ENCODE measurements around the gene HOXA6.

HOXA6 gene

DNA sequence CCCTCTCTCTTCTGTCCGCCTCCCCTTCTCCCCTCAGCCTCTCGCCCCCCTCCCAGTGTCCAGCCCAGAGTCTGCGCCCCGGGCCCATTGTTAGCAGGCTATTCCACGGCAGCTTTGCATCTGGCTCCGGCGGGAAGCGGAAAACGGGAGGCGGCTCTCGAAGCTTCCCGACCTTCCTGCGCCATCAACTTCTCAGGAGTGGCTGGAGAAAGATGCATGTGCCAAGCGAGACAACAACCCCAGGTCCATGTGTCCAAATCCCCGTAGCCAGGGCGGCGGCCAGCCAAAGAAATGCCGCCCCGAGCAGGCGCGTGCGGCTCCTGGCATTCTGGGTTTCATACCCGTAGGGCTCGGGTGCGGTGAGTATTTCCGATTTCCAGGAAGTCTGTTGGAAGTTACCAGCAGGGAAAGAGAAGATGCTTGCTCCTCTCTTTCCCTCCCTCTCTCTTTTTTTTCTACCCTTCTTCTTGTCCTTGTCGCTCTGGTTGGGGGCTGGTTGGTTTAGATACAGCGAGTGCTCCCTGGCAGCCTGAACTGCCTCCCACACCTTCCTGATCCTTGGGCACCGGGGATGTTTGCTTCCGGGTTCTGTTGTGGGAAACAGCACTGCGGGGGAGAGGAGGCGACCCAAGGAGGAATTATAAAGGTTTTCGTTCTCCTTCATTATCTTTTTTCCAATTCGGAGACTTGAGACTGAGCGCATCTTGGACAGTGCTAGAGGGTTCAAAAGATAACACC is 43.9 kb downstream of the HOXA6 start:
- Histone ChIP-seq H3K27ac (no peak overlapping the region), H3K27me3 (peaks cover 81% of the 10 kb centered on the region), H3K36me3 (peaks cover 26% of the 10 kb centered on the region), H3K4me1 (ENCODE audit: control insufficient read depth in 1 of 2, insufficient read depth in 1 of 2, low read depth in 1 of 2, low read length in 1 of 2) (peaks cover 2 to 21% of the 10 kb centered on the region in 2 experiments), H3K9me3 (no peaks in the 10 kb centered on the region), H3K4me3 (ENCODE audit: low read depth in 1 of 2, low read length in 1 of 2) (no peak overlapping the region)
- TF ChIP-seq, protein P1, sequence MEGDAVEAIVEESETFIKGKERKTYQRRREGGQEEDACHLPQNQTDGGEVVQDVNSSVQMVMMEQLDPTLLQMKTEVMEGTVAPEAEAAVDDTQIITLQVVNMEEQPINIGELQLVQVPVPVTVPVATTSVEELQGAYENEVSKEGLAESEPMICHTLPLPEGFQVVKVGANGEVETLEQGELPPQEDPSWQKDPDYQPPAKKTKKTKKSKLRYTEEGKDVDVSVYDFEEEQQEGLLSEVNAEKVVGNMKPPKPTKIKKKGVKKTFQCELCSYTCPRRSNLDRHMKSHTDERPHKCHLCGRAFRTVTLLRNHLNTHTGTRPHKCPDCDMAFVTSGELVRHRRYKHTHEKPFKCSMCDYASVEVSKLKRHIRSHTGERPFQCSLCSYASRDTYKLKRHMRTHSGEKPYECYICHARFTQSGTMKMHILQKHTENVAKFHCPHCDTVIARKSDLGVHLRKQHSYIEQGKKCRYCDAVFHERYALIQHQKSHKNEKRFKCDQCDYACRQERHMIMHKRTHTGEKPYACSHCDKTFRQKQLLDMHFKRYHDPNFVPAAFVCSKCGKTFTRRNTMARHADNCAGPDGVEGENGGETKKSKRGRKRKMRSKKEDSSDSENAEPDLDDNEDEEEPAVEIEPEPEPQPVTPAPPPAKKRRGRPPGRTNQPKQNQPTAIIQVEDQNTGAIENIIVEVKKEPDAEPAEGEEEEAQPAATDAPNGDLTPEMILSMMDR (IDR thresholded peaks at IDR 0.05): no peak

DNA sequence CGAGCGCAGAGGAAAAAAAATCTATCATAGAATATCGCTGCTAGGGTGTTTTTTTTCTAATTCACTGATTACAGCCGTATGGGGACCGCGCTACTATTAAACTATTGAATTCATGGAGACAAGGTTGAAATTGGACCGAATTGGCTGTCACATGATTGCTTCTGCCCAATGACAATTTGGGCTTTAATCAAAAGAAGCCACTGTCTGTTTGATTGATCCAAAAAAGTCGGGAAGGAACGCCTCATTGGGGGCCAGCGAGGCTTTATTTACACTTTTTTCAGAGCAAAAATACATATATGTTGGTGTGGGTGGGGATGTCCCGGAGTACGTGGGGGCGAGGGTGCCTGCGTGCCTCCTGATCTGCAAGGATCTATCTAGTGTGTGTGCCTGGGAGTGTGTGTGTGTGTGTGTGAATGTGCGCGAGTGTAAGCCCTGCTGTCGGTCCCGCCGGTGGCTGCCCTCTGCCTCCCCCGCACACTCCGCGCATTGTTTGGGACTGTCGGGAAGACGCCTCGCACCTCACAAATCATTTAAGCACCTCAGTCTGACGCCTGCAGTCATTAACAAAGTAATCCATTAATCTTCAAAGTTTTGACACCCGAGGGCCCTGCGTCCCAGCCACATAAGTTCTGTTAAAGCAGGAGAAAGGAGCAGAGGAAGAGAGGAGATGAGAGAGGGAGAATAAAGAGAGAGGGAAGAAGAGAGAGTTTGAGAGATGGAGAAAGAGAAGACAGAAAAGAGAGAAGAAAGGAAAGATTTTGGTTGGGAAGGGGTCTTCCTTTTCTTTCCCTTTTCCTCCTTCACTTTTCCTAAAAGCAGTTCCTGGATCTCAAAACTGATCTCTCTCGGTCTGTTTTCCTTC is 44.8 kb downstream of the HOXA6 start, which contains the start of gene HOXA2:
Gene HOXA2, minus strand, starts transcription at position 103 of the 862 bp plus-strand sequence. CDS start 183 bp downstream, outside the sequence.
- Histone ChIP-seq H3K27ac (no peak within 1 kb of the TSS), H3K4me1 (ENCODE audit: control insufficient read depth in 1 of 2, insufficient read depth in 1 of 2, low read depth in 1 of 2, low read length in 1 of 2) (peaks cover 11 to 29% of the 10 kb centered on the region in 2 experiments), H3K4me3 (ENCODE audit: low read depth in 1 of 2, low read length in 1 of 2) (no peak within 1 kb of the TSS), H3K36me3 (peaks cover 34% of the 10 kb centered on the region), H3K27me3 (peaks cover 89% of the 10 kb centered on the region), H3K9me3 (no peaks in the 10 kb centered on the region)
- TF ChIP-seq, protein P1 (IDR thresholded peaks at IDR 0.05): no peak

- TF ChIP-seq, protein P1 (IDR thresholded peaks at IDR 0.05): no peak
- no peak overlapping the region for H3K27ac ChIP-seq
- H3K27me3 ChIP-seq: peaks cover 96% of the 10 kb centered on the region
- peaks cover 18 to 37% of the 10 kb centered on the region in 2 experiments for H3K4me1 ChIP-seq (ENCODE audit: control insufficient read depth in 1 of 2, insufficient read depth in 1 of 2, low read depth in 1 of 2, low read length in 1 of 2)
- no peak overlapping the region for H3K4me3 ChIP-seq (ENCODE audit: low read depth in 1 of 2, low read length in 1 of 2)
- no peaks in the 10 kb centered on the region for H3K9me3 ChIP-seq
- peaks cover 36% of the 10 kb centered on the region for H3K36me3 ChIP-seq
Observed at GRCh38 chr7:27101957-27102580, 45.5 kb downstream of the HOXA6 start.

GRCh38 chr7:27101171-27101956 is 46.2 kb downstream of the HOXA6 start:
- Histone ChIP-seq H3K4me3 (ENCODE audit: low read depth in 1 of 2, low read length in 1 of 2) (no peak overlapping the region), H3K27me3 (peaks cover 92% of the 10 kb centered on the region), H3K36me3 (peaks cover 36% of the 10 kb centered on the region), H3K4me1 (ENCODE audit: control insufficient read depth in 1 of 2, insufficient read depth in 1 of 2, low read depth in 1 of 2, low read length in 1 of 2) (peaks cover 23 to 37% of the 10 kb centered on the region in 2 experiments), H3K9me3 (no peaks in the 10 kb centered on the region), H3K27ac (no peak overlapping the region)
- TF ChIP-seq, protein P1 (IDR thresholded peaks at IDR 0.05): no peak

DNA sequence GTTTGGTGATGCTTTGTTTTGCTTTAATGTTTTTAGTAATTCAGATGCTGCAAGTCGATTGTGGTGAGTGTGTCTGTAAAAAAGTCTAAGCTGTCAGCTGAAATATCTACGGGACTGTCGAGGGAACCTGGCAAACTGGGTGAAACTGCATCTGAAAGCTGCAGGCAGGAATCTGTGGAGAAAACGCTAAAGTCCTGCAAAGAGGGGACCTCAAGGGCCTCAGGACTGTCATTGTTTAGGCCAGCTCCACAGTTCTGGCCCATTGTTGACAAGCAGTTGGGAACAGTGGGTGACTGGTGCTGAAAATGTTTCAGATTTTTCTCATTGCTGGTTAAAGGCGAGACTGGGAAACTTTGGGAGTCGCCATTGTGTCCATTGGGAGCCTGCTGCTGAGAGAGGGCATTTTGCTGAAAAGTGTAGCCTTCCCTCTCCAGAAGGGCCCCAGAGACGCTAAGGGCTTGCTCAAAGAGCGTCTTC is 46.8 kb downstream of the HOXA6 start:
- TF ChIP-seq, protein P1 (IDR thresholded peaks at IDR 0.05): no peak
- Histone ChIP-seq H3K27me3 (peaks cover 86% of the 10 kb centered on the region), H3K4me3 (ENCODE audit: low read depth in 1 of 2, low read length in 1 of 2) (no peak overlapping the region), H3K4me1 (ENCODE audit: control insufficient read depth in 1 of 2, insufficient read depth in 1 of 2, low read depth in 1 of 2, low read length in 1 of 2) (peaks cover 23 to 37% of the 10 kb centered on the region in 2 experiments), H3K27ac (no peak overlapping the region), H3K36me3 (peaks cover 36% of the 10 kb centered on the region), H3K9me3 (no peaks in the 10 kb centered on the region)
